Middle frontal gyrus (tissue), 1 donor: ENCODE data around the gene TVP23A.
"Not testable (repeated sequence)": the region's sequence is repeated elsewhere in the genome, so short reads cannot be mapped to it uniquely, and the experiment has no call there.

ENCODE experiments used
- DNase-seq: peaks from one replicate; pipeline ENCODE4 v3.0.0-alpha.2; 2015; ENCODE audit warnings: low spot score; ENCODE audit errors: extremely low spot score

Gene TVP23A

DNA sequence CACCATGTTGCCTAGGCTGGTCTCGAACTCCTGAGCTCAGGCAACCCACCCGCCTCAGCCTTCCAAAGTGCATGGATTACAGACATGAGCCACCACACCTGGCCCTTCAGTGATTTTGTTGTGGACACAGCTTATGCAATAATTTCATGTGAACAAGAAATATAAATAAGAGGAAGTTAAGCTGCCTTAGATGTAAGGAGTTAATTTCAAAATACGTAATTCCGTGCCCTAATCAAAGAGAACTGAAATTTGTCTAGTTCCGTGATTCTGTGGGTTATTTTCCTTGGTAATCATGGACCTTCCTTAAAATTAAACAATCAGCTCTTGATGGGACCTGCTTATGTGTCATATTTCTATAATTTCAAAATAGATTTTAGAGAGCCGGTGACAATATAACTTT, 11.9 kb downstream of the TVP23A start:
- DNase-seq = no peak

DNA sequence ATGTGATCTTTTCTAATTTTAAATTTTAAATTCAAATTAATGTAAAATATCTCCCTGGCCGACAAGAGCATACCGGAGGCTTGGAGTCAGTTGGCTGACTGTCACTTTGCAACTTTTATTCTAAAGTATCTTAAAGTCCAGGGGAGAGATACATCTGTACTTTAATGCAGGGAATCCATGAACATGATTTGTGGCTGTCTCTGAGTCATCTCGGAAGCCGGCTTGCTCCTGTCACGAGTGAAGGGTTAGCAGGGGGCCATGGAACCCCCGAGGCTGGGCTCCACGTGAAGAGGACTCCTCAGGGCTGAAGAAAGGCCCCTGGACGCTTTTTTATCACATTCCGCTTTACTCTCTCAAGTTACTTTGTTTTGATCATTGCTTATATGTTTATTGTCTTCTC, 13.3 kb downstream of the TVP23A start:
- no peak for DNase-seq

DNA sequence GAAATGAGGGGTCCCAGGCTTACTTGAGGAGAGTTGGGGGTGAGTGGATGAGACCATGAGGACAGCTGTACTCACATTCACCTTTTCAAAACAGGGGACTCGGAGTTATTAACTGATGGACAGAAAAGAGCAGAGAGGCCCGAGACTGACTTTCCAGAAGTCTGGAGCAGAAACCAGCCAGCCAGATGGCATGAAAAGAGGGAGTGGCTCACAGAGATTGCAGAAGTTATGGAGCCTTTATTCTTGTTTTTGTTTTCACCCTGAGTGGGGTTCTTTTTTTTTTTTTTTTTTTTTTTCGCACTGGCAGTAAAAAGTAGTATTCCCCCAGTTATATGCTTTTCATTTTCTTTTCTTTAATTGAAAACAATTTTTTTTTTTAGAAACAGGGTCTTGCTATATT, 18.9 kb downstream of the TVP23A start:
- DNase-seq = no peak

DNA sequence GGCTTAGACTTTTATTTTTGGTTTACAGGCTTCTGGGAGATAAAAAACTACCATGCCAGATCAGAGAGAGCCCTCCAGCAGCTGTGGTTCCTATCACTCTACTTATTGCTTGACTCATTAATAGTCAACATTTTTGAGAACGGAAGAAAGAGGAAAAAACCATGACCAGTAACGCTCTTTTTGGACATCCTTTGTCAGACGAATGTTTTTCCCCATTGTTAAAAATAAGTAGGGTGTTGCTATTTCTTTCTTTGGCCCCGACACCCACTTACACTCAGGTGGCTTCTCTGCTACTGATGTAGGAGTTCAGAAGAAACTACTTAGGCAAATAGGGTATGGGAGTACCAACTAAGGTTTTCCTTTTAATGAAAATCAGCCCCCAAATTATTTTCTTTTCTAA, 27.5 kb downstream of the TVP23A start:
- DNase-seq = no peak

DNA sequence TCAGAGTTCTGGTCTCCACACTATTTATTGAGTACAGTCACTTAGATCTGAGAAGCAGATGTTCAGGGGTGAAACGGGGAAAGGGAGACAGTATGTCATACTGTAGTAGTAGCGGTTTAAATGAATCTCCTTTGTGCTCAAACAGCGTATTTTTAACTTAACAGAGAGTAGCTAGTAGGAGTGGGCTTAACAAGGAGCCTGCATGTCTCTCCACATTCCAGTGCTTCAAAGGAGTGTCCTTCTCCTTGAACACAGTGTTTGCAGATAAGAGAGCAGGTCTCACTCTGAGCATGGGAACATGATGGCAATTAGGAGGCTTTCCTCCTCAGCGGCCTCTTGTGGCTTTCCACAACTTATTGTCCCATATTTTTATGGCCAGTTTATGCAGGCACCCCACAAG, 30.0 kb downstream of the TVP23A start:
- DNase-seq = not testable (repeated sequence)

DNA sequence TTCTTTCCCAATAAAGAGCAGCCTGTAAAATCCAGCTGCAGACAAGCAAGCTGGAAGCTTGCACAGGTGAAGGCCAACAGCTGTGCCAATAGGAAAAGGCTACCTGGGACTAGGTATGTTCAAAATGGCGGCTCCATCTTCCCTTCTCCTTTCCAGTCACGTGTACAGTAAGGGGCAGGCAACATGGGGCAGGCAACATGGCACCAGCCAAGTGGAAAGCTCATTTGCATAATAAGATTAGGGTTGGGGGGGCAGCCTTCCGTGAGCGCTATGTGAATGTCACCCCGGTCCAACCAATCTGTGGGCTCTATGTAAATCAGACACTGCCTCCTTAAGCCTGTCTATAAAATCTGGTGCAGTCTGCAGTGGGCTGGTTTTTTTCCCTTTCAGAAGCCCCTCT, 31.3 kb downstream of the TVP23A start:
- no peak for DNase-seq

DNA sequence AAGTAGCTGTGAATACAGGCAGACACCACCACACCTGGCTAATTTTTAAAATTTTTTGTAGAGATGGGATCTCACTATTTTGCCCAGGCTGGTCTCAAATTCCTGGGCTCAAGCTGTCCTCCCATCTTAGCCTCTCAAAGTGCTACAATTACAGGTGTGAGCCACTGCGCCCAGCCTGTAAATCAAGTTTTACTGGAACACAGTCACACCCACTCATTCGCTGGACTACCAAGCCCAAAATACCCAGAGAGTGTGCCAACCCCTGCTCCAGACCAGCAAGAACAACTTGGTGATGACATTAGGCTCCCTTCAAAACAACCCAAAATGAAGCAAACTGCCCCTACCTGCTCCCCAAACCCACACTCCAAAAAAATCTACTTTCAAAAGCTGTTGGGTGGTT, 36.0 kb downstream of the TVP23A start:
- DNase-seq = no peak

DNA sequence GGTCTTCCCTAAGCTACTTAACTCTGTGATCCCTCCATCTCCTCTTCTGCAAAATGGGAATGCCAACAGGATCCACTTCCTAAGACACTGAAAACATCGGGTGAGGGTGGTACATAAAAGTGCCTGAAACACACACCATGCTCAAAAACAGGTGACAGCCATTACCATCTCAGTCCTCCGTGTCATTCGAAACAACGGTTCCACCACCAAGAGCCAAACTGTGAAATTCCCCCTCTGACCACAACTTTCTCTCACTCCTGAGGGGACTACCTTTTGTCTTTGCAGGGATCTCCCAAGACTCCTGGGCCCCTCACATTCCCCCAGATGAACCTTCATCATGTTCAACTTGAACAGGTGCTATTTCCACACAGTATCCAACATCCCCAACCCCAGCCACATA, 38.0 kb downstream of the TVP23A start:
- no peak for DNase-seq

DNA sequence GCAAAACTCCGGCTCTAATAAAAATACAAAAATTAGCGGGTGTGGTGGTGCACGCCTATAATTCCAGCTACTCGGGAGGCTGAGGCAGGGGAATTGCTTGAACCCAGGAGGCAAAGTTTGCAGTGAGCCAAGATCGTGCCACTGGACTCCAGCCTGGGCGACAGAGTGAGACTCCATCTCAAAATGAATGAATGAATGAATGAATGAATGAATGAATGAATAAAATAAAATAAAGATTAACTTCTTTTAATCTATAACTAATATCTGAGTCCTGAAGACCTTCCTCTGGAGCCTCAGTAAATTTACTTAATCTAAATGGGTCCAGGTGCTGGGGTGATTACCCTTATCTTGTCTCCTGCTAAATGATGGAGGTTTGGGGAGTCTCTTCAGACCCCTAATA, 38.7 kb downstream of the TVP23A start:
- DNase-seq = not testable (repeated sequence)

DNA sequence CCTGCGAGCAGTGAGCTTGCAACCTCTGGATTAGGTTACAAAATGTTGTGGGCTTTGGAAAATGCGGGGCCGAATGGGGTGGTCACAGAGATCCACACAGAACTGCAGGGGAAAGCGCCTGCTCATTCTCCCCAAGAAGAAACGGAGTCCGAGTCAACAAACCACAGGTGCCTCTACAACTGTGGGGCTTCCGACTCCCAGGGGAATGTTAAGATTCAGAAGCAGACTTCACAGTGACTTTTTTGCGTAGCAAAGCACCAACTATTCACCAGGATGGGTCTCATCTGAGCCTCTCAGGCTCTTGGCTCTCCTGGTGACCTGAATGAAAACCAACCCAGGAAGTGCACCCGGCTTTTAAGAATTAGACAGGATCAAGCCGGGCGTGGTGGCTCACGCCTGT, 41.2 kb downstream of the TVP23A start:
- no peak for DNase-seq

DNA sequence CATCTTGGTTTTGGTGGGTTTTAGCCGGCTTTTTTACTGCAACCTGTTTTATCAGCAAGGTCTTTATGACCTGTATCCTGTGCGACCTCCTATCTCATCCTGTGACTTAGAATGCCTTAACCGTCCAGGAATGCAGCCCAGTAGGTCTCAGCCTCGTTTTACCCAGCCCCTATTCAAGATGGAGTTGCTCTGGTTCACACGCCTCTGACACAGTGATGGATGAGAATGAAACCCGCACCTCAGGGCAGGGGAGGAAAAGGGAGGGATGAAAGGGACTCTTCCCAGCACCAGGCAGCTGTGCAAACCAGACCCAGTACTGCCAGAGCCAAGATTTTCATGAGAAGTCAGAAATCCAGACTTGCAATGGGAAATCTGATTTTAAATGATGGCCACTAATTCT, 41.7 kb downstream of the TVP23A start:
- DNase-seq = not testable (repeated sequence)

DNA sequence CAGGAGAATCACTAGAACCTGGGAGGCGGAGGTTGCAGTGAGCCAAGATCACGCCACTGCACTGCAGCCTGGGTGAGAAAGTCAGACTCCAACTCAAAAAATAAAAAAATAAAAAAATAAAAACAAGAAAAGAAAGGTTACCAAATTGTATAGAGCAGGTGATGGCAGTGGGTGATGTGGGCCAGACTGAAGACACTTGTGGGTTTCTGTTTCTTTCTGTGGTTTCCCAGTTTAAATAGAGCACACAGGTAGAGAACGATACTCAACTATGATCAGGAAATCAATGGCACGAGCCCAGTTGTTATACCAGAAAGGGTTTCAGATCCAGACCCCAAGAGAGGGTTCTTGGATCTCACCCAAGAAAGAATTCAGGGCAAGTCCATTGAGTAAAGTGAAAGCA, 42.3 kb downstream of the TVP23A start:
- DNase-seq = no peak

DNA sequence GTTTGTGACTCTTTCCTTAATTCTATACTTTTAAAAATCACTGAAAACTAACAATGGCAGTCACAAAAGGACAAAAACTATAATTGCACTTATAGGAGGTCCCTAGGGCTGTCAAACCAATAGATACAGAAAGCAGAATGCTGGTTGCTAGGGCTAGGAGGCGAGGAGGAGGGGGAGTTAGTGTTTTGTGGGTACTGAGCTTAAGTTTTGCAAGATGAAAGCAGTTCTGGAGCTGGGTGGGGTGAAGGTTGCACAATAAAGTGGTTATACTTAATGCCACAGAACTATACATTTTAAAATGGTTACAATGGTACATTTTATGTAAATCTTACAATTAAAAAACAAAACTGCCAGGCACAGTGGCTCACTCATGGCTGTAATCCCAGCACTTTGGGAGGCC, 47.7 kb downstream of the TVP23A start:
- no peak for DNase-seq

DNA sequence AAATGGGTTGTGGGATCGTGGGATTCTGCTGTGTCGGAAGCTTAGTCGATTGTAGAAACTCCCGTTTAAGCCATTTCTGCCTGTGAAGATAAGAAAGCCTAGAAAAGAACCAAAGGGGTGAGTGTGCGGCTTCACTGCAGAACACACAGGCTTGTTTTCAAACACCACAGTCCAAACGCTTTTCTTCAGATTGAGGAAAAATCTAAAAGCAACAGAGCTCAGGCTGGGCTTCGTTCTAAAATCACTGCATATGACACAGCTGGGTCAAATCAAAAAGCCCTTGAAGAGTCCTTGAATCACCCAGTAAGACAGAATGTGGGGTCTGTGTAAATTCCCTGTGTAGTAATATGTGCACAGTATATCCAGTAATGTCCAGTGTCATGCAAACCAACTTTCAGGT, 49.2 kb downstream of the TVP23A start:
- DNase-seq = no peak

DNA sequence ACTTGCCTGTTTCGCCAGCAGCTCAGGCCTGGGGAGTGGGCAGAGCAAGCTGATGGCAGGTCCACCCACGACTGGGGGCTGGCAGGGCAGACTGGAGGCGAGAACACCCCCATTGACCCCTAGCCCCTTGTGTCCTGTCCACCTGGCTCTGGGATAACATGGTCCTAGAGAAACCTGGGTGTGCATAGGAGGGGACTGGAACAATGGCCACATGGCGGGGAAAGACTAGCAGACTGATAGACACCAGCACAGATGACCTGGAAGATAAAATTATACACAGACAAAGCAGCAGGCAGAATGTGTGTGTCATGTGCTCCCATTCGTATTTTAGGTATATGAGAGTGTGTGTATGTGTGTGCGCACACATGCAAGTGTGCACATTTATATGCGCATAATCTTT, 51.5 kb downstream of the TVP23A start:
- DNase-seq = no peak

DNA sequence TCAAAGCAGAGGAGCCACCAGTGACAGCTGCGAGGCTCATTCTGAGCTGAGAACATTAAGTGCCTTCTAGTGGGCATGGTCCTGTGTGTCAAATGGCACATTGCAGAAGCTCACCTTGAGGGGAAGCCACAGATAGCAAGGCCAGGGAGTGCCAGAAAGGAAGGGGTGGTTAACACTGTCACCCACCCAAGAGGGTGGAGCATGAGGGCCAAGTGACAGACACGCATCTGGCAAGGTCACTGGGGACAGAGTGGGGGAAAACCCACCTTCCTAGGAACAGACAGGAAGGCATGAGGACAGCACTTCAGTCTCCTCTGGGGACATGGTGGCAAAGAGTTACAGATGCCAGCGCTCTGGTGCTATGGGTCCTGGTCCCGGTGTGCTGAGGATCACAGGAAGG, 52.8 kb downstream of the TVP23A start:
- DNase-seq = no peak

DNA sequence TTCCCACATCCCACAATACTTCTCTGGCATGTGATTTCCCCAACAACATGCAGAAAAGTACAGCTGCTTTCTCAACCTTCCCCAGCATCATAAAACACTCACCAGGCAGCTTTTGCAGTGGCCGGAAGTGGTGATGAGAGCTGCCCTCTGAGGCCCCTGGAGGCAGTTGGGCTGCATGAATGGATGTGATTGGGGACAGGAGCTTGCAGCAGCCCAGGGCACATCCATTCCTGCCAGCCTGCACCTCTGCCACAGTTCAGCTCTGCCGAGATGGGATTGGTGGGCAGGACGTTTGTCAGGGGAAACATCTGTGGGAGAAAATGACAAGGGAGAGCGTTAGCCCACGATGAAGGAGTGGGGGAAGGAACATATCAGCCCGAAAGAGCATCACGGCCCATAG, 55.1 kb downstream of the TVP23A start:
- DNase-seq = no peak

DNA sequence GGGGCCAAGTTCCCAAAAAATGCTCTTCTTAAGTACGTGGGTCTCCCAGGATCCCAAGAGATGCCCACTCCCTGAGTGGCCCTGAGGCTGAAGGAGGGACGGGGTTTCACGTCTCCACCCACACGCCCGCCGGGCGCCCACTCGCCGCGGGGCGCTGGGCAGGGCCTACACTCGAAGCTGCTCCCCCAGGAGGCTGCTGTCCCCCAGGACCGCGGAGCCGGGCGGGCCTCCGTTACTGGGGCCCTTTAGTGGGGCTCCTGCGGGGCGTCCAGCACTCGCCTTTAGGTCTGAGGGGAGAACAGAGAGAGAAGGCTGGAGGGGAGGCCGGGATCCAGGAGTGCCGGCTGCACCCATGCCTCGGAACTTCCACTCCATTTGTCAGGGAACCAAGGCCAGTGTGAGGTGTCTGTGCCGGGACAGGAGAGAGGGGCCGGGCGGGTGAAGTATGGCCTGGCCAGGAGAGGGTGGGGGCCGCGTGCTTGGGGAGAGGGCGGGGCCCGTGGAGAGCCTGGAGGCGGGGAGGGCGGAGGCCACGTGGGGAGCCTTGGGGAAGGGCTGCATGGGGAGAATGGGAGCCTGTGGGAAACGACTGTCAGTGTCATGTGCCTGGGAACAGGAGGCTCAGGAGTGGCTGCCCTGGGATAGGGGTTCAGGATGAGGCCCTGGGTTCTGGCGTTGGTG, 56.1 kb downstream of the TVP23A start:
- no peak for DNase-seq

DNA sequence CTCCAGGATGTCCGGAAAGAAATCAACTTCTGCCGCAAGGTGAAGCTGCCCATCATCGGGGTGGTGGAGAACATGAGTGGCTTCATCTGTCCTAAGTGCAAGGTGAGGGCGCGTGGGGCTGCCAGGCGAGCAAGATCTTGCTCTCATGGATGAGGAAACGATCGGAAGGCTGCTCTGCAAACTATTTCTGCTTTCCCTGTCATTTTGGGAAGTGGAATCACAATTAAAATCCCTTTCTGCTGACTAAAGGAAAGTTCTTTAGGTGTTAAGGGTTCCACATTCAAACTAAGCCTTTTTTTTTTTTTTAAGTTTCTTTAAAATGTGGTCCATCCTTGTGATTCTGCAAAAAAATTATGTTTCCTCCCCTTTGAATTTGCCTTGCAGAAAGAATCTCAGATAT, 57.2 kb downstream of the TVP23A start:
- no peak for DNase-seq

DNA sequence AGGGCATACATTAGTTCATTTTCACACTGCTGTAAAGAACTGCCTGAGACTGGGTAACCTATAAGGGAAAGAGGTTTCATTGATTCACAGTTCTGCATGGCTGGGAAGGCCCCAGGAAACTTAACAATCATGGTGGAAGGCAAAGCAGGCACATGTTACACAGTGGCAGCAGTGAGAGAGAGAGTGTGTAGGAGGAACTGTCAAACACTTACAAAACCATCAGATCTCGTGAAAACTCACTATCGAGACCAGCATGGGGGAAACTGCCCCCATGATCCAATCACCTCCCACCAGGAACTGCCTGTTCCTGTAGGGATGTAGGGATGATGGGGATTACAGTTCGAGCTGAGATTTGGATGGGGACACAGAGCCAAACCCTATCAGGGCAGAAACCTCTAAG, 57.7 kb downstream of the TVP23A start:
- DNase-seq = no peak

DNA sequence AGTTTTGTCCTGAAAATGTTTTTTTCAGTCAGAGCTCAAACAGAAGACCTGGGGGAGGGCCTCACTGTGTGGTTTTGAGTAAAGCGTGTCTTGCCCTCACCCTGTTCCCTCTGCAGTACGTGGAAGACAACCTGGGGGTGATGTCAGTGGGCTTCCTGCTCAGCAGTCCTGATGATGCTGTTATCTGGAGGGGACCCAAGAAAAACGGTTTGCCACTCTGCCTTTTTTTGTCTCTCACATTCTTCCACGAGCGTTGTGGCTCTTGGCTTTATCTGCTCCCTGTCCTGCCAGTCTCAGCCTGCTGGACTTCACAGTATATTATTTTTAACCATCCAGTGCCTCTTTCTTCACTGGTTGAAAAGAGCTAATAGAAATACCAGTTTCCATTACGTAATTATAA, 62.0 kb downstream of the TVP23A start:
- no peak for DNase-seq

DNA sequence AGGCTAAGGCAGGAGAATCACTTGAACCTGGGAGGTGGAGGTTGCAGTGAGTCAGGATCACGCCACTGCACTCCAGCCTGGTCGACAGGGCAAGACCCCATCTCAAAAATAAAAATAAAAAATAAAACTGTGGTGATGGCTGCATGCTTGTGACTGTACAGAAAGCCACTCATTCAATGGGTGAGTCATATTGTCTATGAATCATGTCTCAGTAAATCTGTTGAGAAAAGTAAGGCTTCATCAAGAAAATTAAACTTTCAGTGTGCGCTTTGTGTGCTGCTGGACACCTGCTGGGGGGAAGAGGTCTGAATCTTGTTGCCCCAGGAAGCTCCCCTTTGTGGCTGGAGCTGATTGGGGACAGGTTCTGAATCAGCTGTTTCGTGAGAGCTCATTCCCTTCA, 63.7 kb downstream of the TVP23A start:
- DNase-seq = no peak

DNA sequence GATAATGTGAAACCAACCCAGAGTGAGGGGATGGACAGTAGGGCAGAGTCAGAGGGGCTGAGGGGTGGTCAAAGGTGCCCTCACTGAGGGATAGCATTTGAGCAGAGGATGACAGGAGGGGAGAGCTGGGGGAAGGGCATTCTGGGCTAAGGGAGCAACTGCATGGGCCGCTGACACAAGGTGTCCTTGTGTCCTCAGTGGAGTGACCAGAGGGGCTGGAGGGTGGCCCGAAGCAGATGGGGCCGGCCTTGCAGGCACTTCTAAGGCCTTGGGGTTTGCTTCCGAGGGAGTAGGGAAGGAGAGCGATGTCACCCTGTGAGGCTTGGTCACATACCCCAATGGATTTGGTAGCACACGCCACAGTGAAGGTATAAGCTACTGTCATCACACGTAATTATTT, 64.9 kb downstream of the TVP23A start:
- DNase-seq = no peak
